HEK293 (cell line): ENCODE measurements around the gene HIPK2.

Source experiments
- CTCF ChIA-PET: fragments of 350-600 bp; formaldehyde crosslinking; extraction: SDS; loops from one replicate; lab custom pipeline; 2021; ENCODE audit warnings: antibody characterized with exemption; lab: Yijun Ruan, JAX
- POLR2A ChIA-PET: fragments of 300-600 bp; formaldehyde crosslinking; extraction: SDS; loops from one replicate; lab custom pipeline; 2020; ENCODE audit warnings: antibody characterized with exemption, inconsistent platforms; lab: Yijun Ruan, JAX
- H3K27ac ChIP-seq: fragments of 200-500 bp; sonication (Bioruptor generic); 2 replicates; pipeline ENCODE4 v1.5.1; 2014; ENCODE audit warnings: low read depth, low read length, control low read depth, inconsistent platforms; ENCODE audit errors: extremely low read depth
- H3K36me3 ChIP-seq, 2 experiments: fragments of 200-500 bp in 1 of 2; sonication (Bioruptor generic) in 1 of 2; 1 replicate in 1 of 2; 2 replicates in 1 of 2; pipeline ENCODE4 v1.5.1; 2014 to 2017; ENCODE audit warnings: inconsistent platforms in 2 of 2, low read length in 2 of 2; ENCODE audit not compliant: control insufficient read depth in 2 of 2, insufficient read depth in 1 of 2
- H3K4me1 ChIP-seq: fragments of 200-500 bp; sonication (Bioruptor generic); 2 replicates; pipeline ENCODE4 v1.5.1; 2014; ENCODE audit warnings: mild to moderate bottlenecking, low read length, inconsistent platforms; ENCODE audit not compliant: control insufficient read depth, insufficient read depth
- H3K4me3 ChIP-seq: 2 replicates; pipeline ENCODE4 v1.5.1; 2011; ENCODE audit warnings: low read depth, mild to moderate bottlenecking, control low read depth, low read length, moderate library complexity
- H3K9me3 ChIP-seq: fragments of 200-500 bp; sonication (Bioruptor generic); 2 replicates; pipeline ENCODE4 v1.5.1; 2014; ENCODE audit warnings: low read depth, low read length, inconsistent platforms; ENCODE audit not compliant: control insufficient read depth, insufficient read depth
- HIC1 ChIP-seq: fragments of 450-650 bp; formaldehyde crosslinking; IDR thresholded peaks from 2 replicates; pipeline ENCODE4 v1.5.1; 2016; ENCODE audit warnings: missing biosample characterization, missing genetic modification characterization
- KLF1 ChIP-seq: fragments of 450-650 bp; formaldehyde crosslinking; IDR thresholded peaks from 2 replicates; pipeline ENCODE4 v1.5.1; 2016; ENCODE audit warnings: missing biosample characterization, missing genetic modification characterization
- MEIS1 ChIP-seq: sonication (generic); formaldehyde crosslinking; IDR thresholded peaks from 2 replicates; pipeline ENCODE4 v1.8.1; 2022; ENCODE audit warnings: missing genetic modification reagents, mild to moderate bottlenecking, borderline replicate concordance
- PRDM1 ChIP-seq: fragments of 450-650 bp; formaldehyde crosslinking; IDR thresholded peaks from 2 replicates; pipeline ENCODE4; 2016; ENCODE audit warnings: missing biosample characterization, missing genetic modification characterization
- SCRT2 ChIP-seq: fragments of 450-650 bp; formaldehyde crosslinking; IDR thresholded peaks from 2 replicates; pipeline ENCODE4 v1.5.1; 2016; ENCODE audit warnings: missing biosample characterization, missing genetic modification characterization
- TCF7L2 ChIP-seq: IDR thresholded peaks from 2 replicates; pipeline ENCODE4 v1.6.1; 2011; ENCODE audit warnings: low read depth, mild to moderate bottlenecking, inconsistent platforms, low read length, moderate library complexity, borderline replicate concordance
- YY2 ChIP-seq: fragments of 450-650 bp; formaldehyde crosslinking; IDR thresholded peaks from 2 replicates; pipeline ENCODE4 v1.5.1; 2016; ENCODE audit warnings: missing biosample characterization, missing genetic modification characterization
- ZEB2 ChIP-seq: fragments of 450-650 bp; formaldehyde crosslinking; IDR thresholded peaks from 2 replicates; pipeline ENCODE4 v1.5.1; 2016; ENCODE audit warnings: missing biosample characterization, missing genetic modification characterization
- ZFP3 ChIP-seq: fragments of 450-650 bp; formaldehyde crosslinking; IDR thresholded peaks from 2 replicates; pipeline ENCODE4 v1.5.1; 2016; ENCODE audit warnings: low read depth, missing biosample characterization, missing genetic modification characterization
- ZNF157 ChIP-seq: fragments of 450-650 bp; formaldehyde crosslinking; IDR thresholded peaks from 2 replicates; pipeline ENCODE4 v1.5.1; 2016; ENCODE audit warnings: missing biosample characterization, missing genetic modification characterization
- ZNF184 ChIP-seq: fragments of 450-650 bp; IDR thresholded peaks from 2 replicates; pipeline ENCODE4 v1.5.1; 2018; ENCODE audit warnings: missing biosample characterization, mild to moderate bottlenecking, missing genetic modification characterization
- ZNF19 ChIP-seq: fragments of 450-650 bp; formaldehyde crosslinking; IDR thresholded peaks from 2 replicates; pipeline ENCODE4; 2016; ENCODE audit warnings: missing biosample characterization, missing genetic modification characterization, low read depth
- ZNF24 ChIP-seq: fragments of 450-650 bp; formaldehyde crosslinking; IDR thresholded peaks from 2 replicates; pipeline ENCODE4 v1.5.1; 2016; ENCODE audit warnings: missing biosample characterization, missing genetic modification characterization
- ZNF280C ChIP-seq: fragments of 450-650 bp; formaldehyde crosslinking; IDR thresholded peaks from 2 replicates; pipeline ENCODE4 v1.5.1; 2016; ENCODE audit warnings: missing biosample characterization, missing genetic modification characterization
- ZNF324 ChIP-seq: fragments of 450-650 bp; formaldehyde crosslinking; IDR thresholded peaks from 2 replicates; pipeline ENCODE4 v1.5.1; 2016; ENCODE audit warnings: missing biosample characterization, missing genetic modification characterization
- ZNF335 ChIP-seq: fragments of 450-650 bp; formaldehyde crosslinking; conservative IDR thresholded peaks from 2 replicates; pipeline ENCODE4 v1.5.1; 2016; ENCODE audit warnings: missing biosample characterization, missing genetic modification characterization
- ZNF362 ChIP-seq: fragments of 450-650 bp; formaldehyde crosslinking; IDR thresholded peaks from 2 replicates; pipeline ENCODE4 v1.5.1; 2016; ENCODE audit warnings: missing biosample characterization, missing genetic modification characterization
- ZNF391 ChIP-seq: fragments of 450-650 bp; formaldehyde crosslinking; IDR thresholded peaks from 2 replicates; pipeline ENCODE4 v1.5.1; 2016; ENCODE audit warnings: low read depth, missing biosample characterization, missing genetic modification characterization, borderline replicate concordance
- ZNF510 ChIP-seq: fragments of 450-650 bp; formaldehyde crosslinking; IDR thresholded peaks from 2 replicates; pipeline ENCODE4 v1.5.1; 2018; ENCODE audit warnings: mild to moderate bottlenecking, missing genetic modification characterization, missing biosample characterization; ENCODE audit not compliant: insufficient replicate concordance
- ZNF521 ChIP-seq: fragments of 450-650 bp; formaldehyde crosslinking; IDR thresholded peaks from 2 replicates; pipeline ENCODE4 v1.5.1; 2017; ENCODE audit warnings: missing biosample characterization, mild to moderate bottlenecking, missing genetic modification characterization
- ZNF660 ChIP-seq: fragments of 450-650 bp; IDR thresholded peaks from 2 replicates; pipeline ENCODE4 v1.5.1; 2018; ENCODE audit warnings: missing biosample characterization, mild to moderate bottlenecking, missing genetic modification characterization
- ZNF664 ChIP-seq: fragments of 450-650 bp; formaldehyde crosslinking; IDR thresholded peaks from 2 replicates; pipeline ENCODE4 v1.5.1; 2016; ENCODE audit warnings: missing biosample characterization, missing genetic modification characterization
- ZNF785 ChIP-seq: fragments of 450-650 bp; formaldehyde crosslinking; IDR thresholded peaks from 2 replicates; pipeline ENCODE4 v1.5.1; 2016; ENCODE audit warnings: missing biosample characterization, missing genetic modification characterization
- ZSCAN18 ChIP-seq: fragments of 450-650 bp; formaldehyde crosslinking; IDR thresholded peaks from 2 replicates; pipeline ENCODE4 v1.5.1; 2016; ENCODE audit warnings: missing biosample characterization, missing genetic modification characterization

HIPK2 gene

GRCh38 chr7:139775829-139776266 is 1.9 kb downstream of the HIPK2 start (continued):
- no peak for TF ChIP-seq ZNF324 (tag by site-specific recombination)
- TF ChIP-seq ZSCAN18 (tag by site-specific recombination), result no peak
- no peak for TF ChIP-seq ZNF19 (tag by site-specific recombination)
- peak; percentile 82; the same call in 1 of the 2 replicates for TF ChIP-seq ZNF660
- no peak for TF ChIP-seq ZNF510 (tag by site-specific recombination)
- no peak for TF ChIP-seq ZFP3 (tag by site-specific recombination)
- no peak for TF ChIP-seq MEIS1 (CRISPR knock-in tag)
- TF ChIP-seq ZNF391 (tag by site-specific recombination), result no peak
- no peak for TF ChIP-seq TCF7L2
- TF ChIP-seq ZNF362 (tag by site-specific recombination), result no peak
- TF ChIP-seq YY2, result no peak
- no peak for TF ChIP-seq ZNF280C (tag by site-specific recombination)
- no peak for TF ChIP-seq ZNF157 (tag by site-specific recombination)
- TF ChIP-seq, all 188 proteins: peak for 6

- Histone ChIP-seq H3K4me3 (no peak overlapping the region), H3K9me3 (no peaks in the 10 kb centered on the region), H3K27ac (no peak overlapping the region), H3K36me3 (peaks cover 0 to 2% of the 10 kb centered on the region in 2 experiments; a peak in 1 of 3 replicates), H3K4me1 (peaks cover 9% of the 10 kb centered on the region)
- ChIA-PET POLR2A (no interaction called here), CTCF (interaction anchor here (0.5 to 1.5 kb wide), 4 partner anchors 33 to 195 kb away, joined by 3 to 4 read pairs (median 3); no protein-coding TSS in a partner anchor)
- TF ChIP-seq KLF1 (no peak), ZNF335 (tag by site-specific recombination) (no peak), SCRT2 (tag by site-specific recombination) (no peak), PRDM1 (tag by site-specific recombination) (no peak), ZNF19 (tag by site-specific recombination) (no peak), ZNF24 (tag by site-specific recombination) (no peak), ZNF664 (no peak), ZEB2 (no peak), ZNF184 (tag by site-specific recombination) (no peak), ZNF521 (no peak), HIC1 (no peak), ZNF785 (tag by site-specific recombination) (no peak)
Measured at GRCh38 chr7:139774376-139774775, 3.4 kb downstream of the HIPK2 start.
